Measurements from ENCODE around the gene CUL4B.
A peak's percentile ranks its signal among the peaks of the same experiment; 100 is the strongest.

The CUL4B gene

GRCh38 chrX:120604361-120604782, 43.6 kb upstream of the CUL4B start:
- H3K36me3 ChIP-seq (ENCODE audit: control insufficient read depth in 2 of 2, insufficient read depth in 1 of 2, low read length in 2 of 2): peaks cover 3 to 20% of the 10 kb centered on the region in 2 experiments
- peak overlapping the region; percentile 62 for H3K27ac ChIP-seq (ENCODE audit: extremely low read depth, low read depth, low read length)
- no peaks in the 10 kb centered on the region; the same call in 1 of the 2 replicates for H3K4me1 ChIP-seq (ENCODE audit: control insufficient read depth, insufficient read depth, low read length)
- POLR2A ChIA-PET: interaction anchor here (0.7 to 2.6 kb wide), 10 partner anchors 23 to 126 kb away, joined by 3 to 37 read pairs (median 4); partner anchors contain the start of genes C1GALT1C1 and CUL4B
- H3K4me3 ChIP-seq (ENCODE audit: low read depth, low read length): peak overlapping the region; percentile 54
- H3K9me3 ChIP-seq (ENCODE audit: control insufficient read depth, insufficient read depth, low read depth, low read length): no peaks in the 10 kb centered on the region
- CTCF ChIA-PET: interaction anchor here (0.6 to 1.2 kb wide), 2 partner anchors 53 to 223 kb away, joined by 4 read pairs; no protein-coding TSS in a partner anchor
- TF ChIP-seq ZNF76 (tag by site-specific recombination; IDR thresholded peaks at IDR 0.05; ENCODE audit: borderline replicate concordance, low read depth) (peak; percentile 75), SP2 (tag by site-specific recombination; IDR thresholded peaks at IDR 0.05) (peak; percentile 58), ZNF324 (tag by site-specific recombination; IDR thresholded peaks at IDR 0.05) (no peak), WT1 (tag by site-specific recombination; IDR thresholded peaks at IDR 0.05) (0 out of 2 replicates have a peak, but pooled peaks have one; percentile 24), ZBTB20 (tag by site-specific recombination; IDR thresholded peaks at IDR 0.05) (0 out of 2 replicates have a peak, but pooled peaks have one; percentile 43), GLI4 (tag by site-specific recombination; IDR thresholded peaks at IDR 0.05) (0 out of 2 replicates have a peak, but pooled peaks have one; percentile 31), ZNF37A (tag by site-specific recombination; IDR thresholded peaks at IDR 0.05) (no peak), ZNF335 (tag by site-specific recombination; conservative IDR thresholded peaks at IDR 0.05) (0 out of 2 replicates have a peak, but pooled peaks have one; percentile 44), ZNF140 (tag by site-specific recombination; IDR thresholded peaks at IDR 0.05) (no peak), ZBTB17 (tag by site-specific recombination; IDR thresholded peaks at IDR 0.05) (peak; percentile 47), ZBTB48 (tag by site-specific recombination; IDR thresholded peaks at IDR 0.05) (peak; percentile 62), ZNF433 (tag by site-specific recombination; IDR thresholded peaks at IDR 0.05; ENCODE audit: low read depth) (0 out of 2 replicates have a peak, but pooled peaks have one; percentile 17)
- TF ChIP-seq, protein P1, sequence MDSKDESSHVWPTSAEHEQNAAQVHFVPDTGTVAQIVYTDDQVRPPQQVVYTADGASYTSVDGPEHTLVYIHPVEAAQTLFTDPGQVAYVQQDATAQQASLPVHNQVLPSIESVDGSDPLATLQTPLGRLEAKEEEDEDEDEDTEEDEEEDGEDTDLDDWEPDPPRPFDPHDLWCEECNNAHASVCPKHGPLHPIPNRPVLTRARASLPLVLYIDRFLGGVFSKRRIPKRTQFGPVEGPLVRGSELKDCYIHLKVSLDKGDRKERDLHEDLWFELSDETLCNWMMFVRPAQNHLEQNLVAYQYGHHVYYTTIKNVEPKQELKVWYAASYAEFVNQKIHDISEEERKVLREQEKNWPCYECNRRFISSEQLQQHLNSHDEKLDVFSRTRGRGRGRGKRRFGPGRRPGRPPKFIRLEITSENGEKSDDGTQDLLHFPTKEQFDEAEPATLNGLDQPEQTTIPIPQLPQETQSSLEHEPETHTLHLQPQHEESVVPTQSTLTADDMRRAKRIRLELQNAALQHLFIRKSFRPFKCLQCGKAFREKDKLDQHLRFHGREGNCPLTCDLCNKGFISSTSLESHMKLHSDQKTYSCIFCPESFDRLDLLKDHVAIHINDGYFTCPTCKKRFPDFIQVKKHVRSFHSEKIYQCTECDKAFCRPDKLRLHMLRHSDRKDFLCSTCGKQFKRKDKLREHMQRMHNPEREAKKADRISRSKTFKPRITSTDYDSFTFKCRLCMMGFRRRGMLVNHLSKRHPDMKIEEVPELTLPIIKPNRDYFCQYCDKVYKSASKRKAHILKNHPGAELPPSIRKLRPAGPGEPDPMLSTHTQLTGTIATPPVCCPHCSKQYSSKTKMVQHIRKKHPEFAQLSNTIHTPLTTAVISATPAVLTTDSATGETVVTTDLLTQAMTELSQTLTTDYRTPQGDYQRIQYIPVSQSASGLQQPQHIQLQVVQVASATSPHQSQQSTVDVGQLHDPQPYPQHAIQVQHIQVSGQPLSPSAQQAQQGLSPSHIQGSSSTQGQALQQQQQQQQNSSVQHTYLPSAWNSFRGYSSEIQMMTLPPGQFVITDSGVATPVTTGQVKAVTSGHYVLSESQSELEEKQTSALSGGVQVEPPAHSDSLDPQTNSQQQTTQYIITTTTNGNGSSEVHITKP (tag by site-specific recombination; IDR thresholded peaks at IDR 0.05): peak; percentile 43

DNA sequence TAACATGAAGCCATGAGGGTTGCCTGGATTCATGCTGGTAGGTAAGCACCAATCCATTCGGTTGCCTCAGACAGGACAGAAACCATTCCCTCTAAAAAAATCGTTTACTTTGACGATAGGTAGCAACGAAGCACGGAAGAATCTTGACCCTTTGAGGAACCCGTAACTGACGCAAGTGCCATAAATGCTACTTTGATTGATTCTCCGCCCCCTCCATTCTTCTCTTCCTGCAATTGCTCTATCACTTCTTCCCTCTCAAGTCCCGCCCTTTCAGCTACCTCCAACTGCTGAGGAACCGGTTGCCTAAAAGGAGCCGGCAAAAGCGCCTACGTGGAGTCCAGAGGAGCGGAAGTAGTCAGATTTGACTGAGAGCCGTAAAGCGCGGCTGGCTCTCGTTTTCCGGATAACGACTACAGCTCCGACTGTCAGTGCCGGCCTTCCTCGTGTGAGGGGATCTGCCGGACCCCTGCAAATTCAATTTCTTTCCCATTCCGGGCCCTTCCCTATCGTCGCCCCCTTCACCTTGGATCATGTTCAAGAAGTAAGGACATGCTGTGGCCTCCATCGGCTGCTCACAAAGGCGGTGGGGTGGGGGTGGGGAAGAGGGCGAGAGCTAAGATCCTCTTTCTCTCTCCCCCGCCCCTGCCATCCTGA, 43.1 kb upstream of the CUL4B start, which contains the start of gene MCTS1:
MCTS1 (plus strand) TSS at position 395 of the 654 bp plus-strand sequence; CDS start at position 531, 136 bp downstream.
- Histone ChIP-seq H3K4me3 (ENCODE audit: low read depth, low read length) (peak within 1 kb of the TSS; percentile 54), H3K36me3 (ENCODE audit: control insufficient read depth in 2 of 2, insufficient read depth in 1 of 2, low read length in 2 of 2) (peaks cover 0 to 15% of the 10 kb centered on the region in 2 experiments), H3K4me1 (ENCODE audit: control insufficient read depth, insufficient read depth, low read length) (no peaks in the 10 kb centered on the region; the same call in 1 of the 2 replicates), H3K27ac (ENCODE audit: extremely low read depth, low read depth, low read length) (peak within 1 kb of the TSS; percentile 62), H3K9me3 (ENCODE audit: control insufficient read depth, insufficient read depth, low read depth, low read length) (no peaks in the 10 kb centered on the region)
- POLR2A ChIA-PET: interaction anchor here (0.6 to 2.6 kb wide), 9 partner anchors 23 to 280 kb away, joined by 3 to 37 read pairs (median 4); partner anchors contain the start of genes C1GALT1C1 and CUL4B
- CTCF ChIA-PET: interaction anchor here (1.2 kb wide), 1 partner anchor 53 kb away, joined by 4 read pairs; no protein-coding TSS in a partner anchor
- no peak for TF ChIP-seq YY2 (tag by site-specific recombination; IDR thresholded peaks at IDR 0.05)
- TF ChIP-seq, protein P2, sequence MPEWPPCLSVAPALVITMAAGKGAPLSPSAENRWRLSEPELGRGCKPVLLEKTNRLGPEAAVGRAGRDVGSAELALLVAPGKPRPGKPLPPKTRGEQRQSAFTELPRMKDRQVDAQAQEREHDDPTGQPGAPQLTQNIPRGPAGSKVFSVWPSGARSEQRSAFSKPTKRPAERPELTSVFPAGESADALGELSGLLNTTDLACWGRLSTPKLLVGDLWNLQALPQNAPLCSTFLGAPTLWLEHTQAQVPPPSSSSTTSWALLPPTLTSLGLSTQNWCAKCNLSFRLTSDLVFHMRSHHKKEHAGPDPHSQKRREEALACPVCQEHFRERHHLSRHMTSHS (tag by site-specific recombination; IDR thresholded peaks at IDR 0.05): no peak
- TF ChIP-seq, protein P3, sequence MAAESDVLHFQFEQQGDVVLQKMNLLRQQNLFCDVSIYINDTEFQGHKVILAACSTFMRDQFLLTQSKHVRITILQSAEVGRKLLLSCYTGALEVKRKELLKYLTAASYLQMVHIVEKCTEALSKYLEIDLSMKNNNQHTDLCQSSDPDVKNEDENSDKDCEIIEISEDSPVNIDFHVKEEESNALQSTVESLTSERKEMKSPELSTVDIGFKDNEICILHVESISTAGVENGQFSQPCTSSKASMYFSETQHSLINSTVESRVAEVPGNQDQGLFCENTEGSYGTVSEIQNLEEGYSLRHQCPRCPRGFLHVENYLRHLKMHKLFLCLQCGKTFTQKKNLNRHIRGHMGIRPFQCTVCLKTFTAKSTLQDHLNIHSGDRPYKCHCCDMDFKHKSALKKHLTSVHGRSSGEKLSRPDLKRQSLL (tag by site-specific recombination; IDR thresholded peaks at IDR 0.05): peak; percentile 76
- peak; percentile 97 for TF ChIP-seq ZNF24 (tag by site-specific recombination; IDR thresholded peaks at IDR 0.05)
- TF ChIP-seq ZNF580 (tag by site-specific recombination; IDR thresholded peaks at IDR 0.05): peak; percentile 80; the same call in 1 of the 2 replicates
- peak; percentile 88 for TF ChIP-seq ZNF629 (tag by site-specific recombination; IDR thresholded peaks at IDR 0.05)
- TF ChIP-seq ZNF501 (tag by site-specific recombination; IDR thresholded peaks at IDR 0.05): peak; percentile 24; the same call in 1 of the 2 replicates
- no peak for TF ChIP-seq ELK4 (IDR thresholded peaks at IDR 0.05; ENCODE audit: borderline replicate concordance, low read depth, low read length)
- TF ChIP-seq ZBTB20 (tag by site-specific recombination; IDR thresholded peaks at IDR 0.05): 0 out of 2 replicates have a peak, but pooled peaks have one; percentile 8
- no peak for TF ChIP-seq ZNF148 (tag by site-specific recombination; IDR thresholded peaks at IDR 0.05; ENCODE audit: borderline replicate concordance)
- peak; percentile 49; the same call in 1 of the 2 replicates for TF ChIP-seq ZXDB (tag by site-specific recombination; IDR thresholded peaks at IDR 0.05)
- TF ChIP-seq HOXD13 (CRISPR knock-in tag; IDR thresholded peaks at IDR 0.05; ENCODE audit: borderline replicate concordance): peak; percentile 96

Measured in HEK293 (cell line).